HepG2 (cell line): ENCODE results near the gene ZBTB32. TPM values are rescaled to one million over a fixed set of nuclear protein-coding genes. Genes with fewer than 3 reads are reported as not detected.

Experiments
- ATAC-seq: fragments of 200-7000 bp; cut with Tn5 transposase; 3 replicates; pipeline ENCODE4 v1.9.1; 2020; ENCODE audit warnings: mild to moderate bottlenecking, moderate library complexity
- BruUV-seq: library from RNA; stranded (reverse); fragments of 400-500 nt; replicated peaks from 2 replicates; lab custom pipeline; 2021; lab: Mats Ljungman, UMichigan
- CTCF ChIA-PET: fragments of 300-600 bp; formaldehyde crosslinking; extraction: SDS; loops from one replicate; lab custom pipeline; 2021; ENCODE audit warnings: low total read pairs, inconsistent platforms, low intra/inter-chr PET ratio; lab: Yijun Ruan, JAX
- POLR2A ChIA-PET: fragments of 350-600 bp; sonication (Branson Sonifier 250); formaldehyde crosslinking; loops from one replicate; lab custom pipeline; 2020; ENCODE audit warnings: antibody characterized with exemption, inconsistent platforms; lab: Yijun Ruan, JAX
- DNase-seq: peaks from one replicate; pipeline ENCODE4 v3.0.0-alpha.2; 2015; ENCODE audit warnings: low spot score
- FAIRE-seq: peaks from 3 replicates; lab custom pipeline; 2011; peaks lifted over from hg19 to GRCh38; lab: Jason Lieb, UNC
- H2AFZ ChIP-seq: one replicate; pipeline ENCODE4 v1.6.1; 2011; ENCODE audit warnings: low read length, inconsistent platforms
- H3K27ac ChIP-seq: fragments of 300-600 bp; 3 replicates; pipeline ENCODE4 v1.8.0; 2011; ENCODE audit warnings: mixed run types, mild to moderate bottlenecking, mixed read lengths, low read length, inconsistent platforms; ENCODE audit not compliant: insufficient read depth; ENCODE audit errors: extremely low read length
- H3K27me3 ChIP-seq, 2 experiments: fragments of 200-600 bp in 1 of 2; 2 replicates in 1 of 2; 3 replicates in 1 of 2; pipeline versions ENCODE4 v1.6.0 to v1.8.0; 2011; ENCODE audit warnings: low read length in 2 of 2, mild to moderate bottlenecking in 2 of 2, moderate library complexity in 2 of 2, inconsistent platforms in 1 of 2; ENCODE audit not compliant: insufficient read depth in 2 of 2, control insufficient read depth in 1 of 2
- H3K36me3 ChIP-seq, 2 experiments: fragments of 200-600 bp in 1 of 2; replicated peaks in 1 of 2; 2 replicates in 1 of 2; 3 replicates in 1 of 2; pipeline versions ENCODE4 v1.5.1 to v1.8.0; 2011; ENCODE audit warnings: low read length in 2 of 2, inconsistent platforms in 1 of 2; ENCODE audit not compliant: insufficient read depth in 2 of 2, control insufficient read depth in 1 of 2
- H3K4me1 ChIP-seq: 2 replicates; pipeline ENCODE4 v1.5.1; 2012; ENCODE audit warnings: low read length, inconsistent platforms; ENCODE audit not compliant: insufficient read depth
- H3K4me2 ChIP-seq: 2 replicates; pipeline ENCODE4 v1.6.0; 2011; ENCODE audit warnings: low read depth, low read length, inconsistent platforms
- H3K4me3 ChIP-seq, 3 experiments: fragments of 200-600 bp in 1 of 3; sonication (generic), shearing (Covaris generic) in 1 of 3; replicated peaks in 1 of 3; 2 replicates each; pipeline ENCODE4 v1.5.1; 2011 to 2016; ENCODE audit warnings: low read length in 3 of 3, inconsistent platforms in 2 of 3, low read depth in 2 of 3, mild to moderate bottlenecking in 2 of 3, control low read depth in 1 of 3, mixed read lengths in 1 of 3; ENCODE audit not compliant: insufficient read depth in 1 of 3
- H3K79me2 ChIP-seq: one replicate; pipeline ENCODE4 v1.6.1; 2011; ENCODE audit warnings: low read length, inconsistent platforms; ENCODE audit not compliant: insufficient read depth
- H3K9ac ChIP-seq: 2 replicates; pipeline ENCODE4 v1.6.0; 2011; ENCODE audit warnings: mild to moderate bottlenecking, low read depth, low read length, inconsistent platforms; ENCODE audit not compliant: insufficient read depth
- H3K9me3 ChIP-seq: 2 replicates; pipeline ENCODE4 v1.5.1; 2012; ENCODE audit warnings: mild to moderate bottlenecking, low read length
- H4K20me1 ChIP-seq: 2 replicates; pipeline ENCODE4 v1.6.0; 2011; ENCODE audit warnings: inconsistent platforms, mild to moderate bottlenecking, low read length, moderate library complexity; ENCODE audit not compliant: insufficient read depth
- DMTF1 ChIP-seq: sonication (generic); formaldehyde crosslinking; IDR thresholded peaks from 2 replicates; pipeline ENCODE4 v1.4.0; 2020; ENCODE audit warnings: mild to moderate bottlenecking, missing genetic modification reagents
- FIP1L1 ChIP-seq: fragments of 200-400 bp; formaldehyde crosslinking; IDR thresholded peaks from 2 replicates; pipeline ENCODE4 v1.6.1; 2018; ENCODE audit warnings: low read depth, mild to moderate bottlenecking, low read length, moderate library complexity, borderline replicate concordance; ENCODE audit not compliant: insufficient read depth
- GATA4 ChIP-seq: sonication (generic); IDR thresholded peaks from 2 replicates; pipeline ENCODE4 v1.6.1; 2016; ENCODE audit warnings: antibody characterized with exemption, low read depth, borderline replicate concordance
- HNRNPH1 ChIP-seq: fragments of 200-400 bp; formaldehyde crosslinking; optimal IDR thresholded peaks from 2 replicates; pipeline ENCODE3; 2017; ENCODE audit warnings: mild to moderate bottlenecking, low read depth, low read length
- NFYC ChIP-seq: IDR thresholded peaks from 2 replicates; pipeline ENCODE4 v1.6.1; 2016; ENCODE audit warnings: missing genetic modification reagents, missing compliant biosample characterization
- RARG ChIP-seq: sonication (generic); formaldehyde crosslinking; IDR thresholded peaks from 2 replicates; pipeline ENCODE4 v1.4.0; 2020; ENCODE audit warnings: low read depth, mild to moderate bottlenecking, missing genetic modification reagents
- RBAK ChIP-seq: sonication (generic); formaldehyde crosslinking; IDR thresholded peaks from 2 replicates; pipeline ENCODE4 v1.5.1; 2020; ENCODE audit warnings: mild to moderate bottlenecking, missing genetic modification reagents
- REL ChIP-seq: sonication (generic); formaldehyde crosslinking; conservative IDR thresholded peaks from 2 replicates; pipeline ENCODE4 v1.8.0; 2022; ENCODE audit warnings: mild to moderate bottlenecking, missing genetic modification reagents, moderate library complexity
- TIGD3 ChIP-seq: sonication (generic); formaldehyde crosslinking; IDR thresholded peaks from 2 replicates; pipeline ENCODE4 v1.5.1; 2020; ENCODE audit warnings: mild to moderate bottlenecking, missing genetic modification reagents, borderline replicate concordance
- ZBTB46 ChIP-seq: sonication (generic); formaldehyde crosslinking; IDR thresholded peaks from 2 replicates; pipeline ENCODE4 v1.4.0; 2020; ENCODE audit warnings: mild to moderate bottlenecking, missing genetic modification reagents, borderline replicate concordance
- ZBTB49 ChIP-seq: sonication (generic); formaldehyde crosslinking; IDR thresholded peaks from 2 replicates; pipeline ENCODE4 v1.4.0; 2020; ENCODE audit warnings: missing genetic modification reagents, borderline replicate concordance
- ZFAT ChIP-seq: sonication (generic); formaldehyde crosslinking; conservative IDR thresholded peaks from 2 replicates; pipeline ENCODE4 v1.8.1; 2023; ENCODE audit warnings: missing genetic modification reagents, inconsistent platforms
- ZNF160 ChIP-seq: sonication (generic); formaldehyde crosslinking; IDR thresholded peaks from 2 replicates; pipeline ENCODE4 v1.8.0; 2022; ENCODE audit warnings: mild to moderate bottlenecking, inconsistent platforms, missing genetic modification reagents
- ZNF343 ChIP-seq: sonication (generic); formaldehyde crosslinking; IDR thresholded peaks from 2 replicates; pipeline ENCODE4 v1.4.0; 2020; ENCODE audit warnings: mild to moderate bottlenecking, missing genetic modification reagents
- ZNF563 ChIP-seq: sonication (generic); formaldehyde crosslinking; IDR thresholded peaks from 2 replicates; pipeline ENCODE4 v1.8.0; 2022; ENCODE audit warnings: mild to moderate bottlenecking, moderate library complexity, missing genetic modification reagents
- WGBS: methylation state at CpG from one replicate; pipeline ENCODE4 v1.1.6; 2017; ENCODE audit warnings: low lambda C conversion rate; 5-methylcytosine and 5-hydroxymethylcytosine counted together
- in situ Hi-C: cut with HindIII; loops from 2 replicates; pipeline ENCODE4 v1.10.0; 2017; ENCODE audit warnings: low pct_unique_long_range_greater_than_20kb; ENCODE audit not compliant: extremely low pct_ligation_motif_present
- intact Hi-C: fragments of 100-400 bp; cut with micrococcal nuclease; formaldehyde crosslinking; loops from one replicate; pipeline ENCODE4 v1.10.0; 2022; ENCODE audit not compliant: unreplicated experiment
- polyA plus RNA-seq, 8 experiments: library from polyadenylated mRNA; depleted of rRNA in 3 of 8; stranded (reverse) in 7 of 8; unstranded in 1 of 8; fragments of >200 nt; fragmentation: Illumina TruSeq in 4 of 8; extraction: Trizol in 4 of 8; gene quantifications; 2 replicates each; pipeline versions ENCODE4 v1.2.1 to v1.2.3, GENCODE V29; 2011 to 2016; ENCODE audit warnings: low read depth in 4 of 8, missing spikeins in 1 of 8, mixed read lengths in 1 of 8; ENCODE audit not compliant: insufficient read depth in 1 of 8
- total RNA-seq, 5 experiments: library from RNA; depleted of rRNA; stranded (reverse); fragments of >200 nt; fragmentation: Illumina TruSeq; extraction: Trizol; gene quantifications; 2 replicates each; pipeline ENCODE4 v1.2.3, GENCODE V29; 2016; ENCODE audit warnings: low read depth in 1 of 5

The ZBTB32 gene
- total and polyA plus RNA-seq, 2 of the 13 experiments (the other 11 are each of a cell fraction or from before 2014, with no cell fraction given) = not detected

- in situ Hi-C loops = no loop called here
- Histone ChIP-seq H3K4me1 (peaks cover 22% of the 10 kb centered on the region), H3K27me3 (no peaks in the 10 kb centered on the region)
- FAIRE-seq = no peak
- 90% methylated on average over 9 of the region's 9 CpGs for WGBS
- TF ChIP-seq ZNF160 (CRISPR knock-in tag) (no peak), ZFAT (CRISPR knock-in tag) (no peak), HNRNPH1 (no peak), NFYC (no peak), TIGD3 (CRISPR knock-in tag) (no peak), ZBTB49 (no peak), RBAK (CRISPR knock-in tag) (no peak), RARG (CRISPR knock-in tag) (no peak), GATA4 (no peak), REL (CRISPR knock-in tag) (no peak), ZNF563 (no peak), ZNF343 (CRISPR knock-in tag) (no peak), ZBTB46 (CRISPR knock-in tag) (no peak), FIP1L1 (no peak), DMTF1 (CRISPR knock-in tag) (no peak)
- TF ChIP-seq, all 625 proteins: peak for 0
- H2AFZ ChIP-seq = no peak overlapping the region
- no peak for DNase-seq
- no peaks in the 10 kb centered on the region for H3K9me3 ChIP-seq
- ChIA-PET POLR2A (interaction anchor here (1.4 to 4.6 kb wide), 4 partner anchors 16 to 28 kb away, joined by 3 to 69 read pairs (median 15); partner anchors contain the start of genes LIN37, PSENEN and U2AF1L4), CTCF (interaction anchor here (7.0 kb wide), 1 partner anchor 26 kb away, joined by 201 read pairs; no protein-coding TSS in a partner anchor)
- H3K79me2 ChIP-seq = peaks cover 21% of the 10 kb centered on the region
- peak overlapping the region; percentile 67 for H3K27ac ChIP-seq
- H3K4me2 ChIP-seq = no peak overlapping the region
- H3K9ac ChIP-seq = peak overlapping the region; percentile 88; the same call in 1 of the 2 replicates
- peaks cover 8% of the 10 kb centered on the region for H4K20me1 ChIP-seq
- peaks cover 25 to 46% of the 10 kb centered on the region in 2 experiments for H3K36me3 ChIP-seq
- H3K4me3 ChIP-seq = no peak overlapping the region
- no peak for ATAC-seq
- no TSS peak for BruUV-seq
- intact Hi-C loops = no loop called here
These were observed 15.8 kb downstream of the ZBTB32 start for GRCh38 chr19:35720163-35720524.
